Inferior parietal cortex (tissue), 1 donor: ENCODE results near the gene RAD1.
"Not testable (repeated sequence)": the region's sequence is repeated elsewhere in the genome, so short reads cannot be mapped to it uniquely, and the experiment has no call there.

Source experiments
- DNase-seq: peaks from one replicate; pipeline ENCODE4 v3.0.0-alpha.2; 2016; ENCODE audit errors: extremely low spot score

RAD1 gene, protein sequence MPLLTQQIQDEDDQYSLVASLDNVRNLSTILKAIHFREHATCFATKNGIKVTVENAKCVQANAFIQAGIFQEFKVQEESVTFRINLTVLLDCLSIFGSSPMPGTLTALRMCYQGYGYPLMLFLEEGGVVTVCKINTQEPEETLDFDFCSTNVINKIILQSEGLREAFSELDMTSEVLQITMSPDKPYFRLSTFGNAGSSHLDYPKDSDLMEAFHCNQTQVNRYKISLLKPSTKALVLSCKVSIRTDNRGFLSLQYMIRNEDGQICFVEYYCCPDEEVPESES

GRCh38 chr5:34915139-34915855, at the start of gene RAD1, which contains the start of gene BRIX1:
TSS of gene RAD1 (minus strand) at chr5:34915504. CDS start at chr5:34914892, 612 bp downstream.
TSS of gene BRIX1 (plus strand) at chr5:34915711. CDS start at chr5:34915739, 28 bp downstream.
- peak; percentile 97 for DNase-seq

DNA sequence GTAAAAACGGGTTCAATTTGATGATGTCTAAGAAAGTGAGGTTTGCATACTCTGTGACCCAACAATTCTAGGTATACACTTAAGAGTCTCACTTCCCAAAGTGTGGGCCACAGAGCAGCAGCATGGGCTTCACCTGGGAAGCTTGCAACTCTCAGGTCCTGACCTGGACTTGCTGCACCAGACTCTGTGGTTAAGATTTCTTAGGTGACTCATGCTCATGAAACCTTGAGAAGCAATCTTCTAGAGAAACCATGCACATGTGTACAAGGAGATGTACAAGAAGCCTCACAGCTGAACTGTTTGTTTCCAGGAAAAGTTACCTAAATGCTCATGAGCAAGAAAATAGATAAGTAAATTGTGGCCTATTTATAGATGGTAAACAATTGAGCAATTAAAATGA, 44.0 kb upstream of the RAD1 start:
- DNase-seq: no peak

DNA sequence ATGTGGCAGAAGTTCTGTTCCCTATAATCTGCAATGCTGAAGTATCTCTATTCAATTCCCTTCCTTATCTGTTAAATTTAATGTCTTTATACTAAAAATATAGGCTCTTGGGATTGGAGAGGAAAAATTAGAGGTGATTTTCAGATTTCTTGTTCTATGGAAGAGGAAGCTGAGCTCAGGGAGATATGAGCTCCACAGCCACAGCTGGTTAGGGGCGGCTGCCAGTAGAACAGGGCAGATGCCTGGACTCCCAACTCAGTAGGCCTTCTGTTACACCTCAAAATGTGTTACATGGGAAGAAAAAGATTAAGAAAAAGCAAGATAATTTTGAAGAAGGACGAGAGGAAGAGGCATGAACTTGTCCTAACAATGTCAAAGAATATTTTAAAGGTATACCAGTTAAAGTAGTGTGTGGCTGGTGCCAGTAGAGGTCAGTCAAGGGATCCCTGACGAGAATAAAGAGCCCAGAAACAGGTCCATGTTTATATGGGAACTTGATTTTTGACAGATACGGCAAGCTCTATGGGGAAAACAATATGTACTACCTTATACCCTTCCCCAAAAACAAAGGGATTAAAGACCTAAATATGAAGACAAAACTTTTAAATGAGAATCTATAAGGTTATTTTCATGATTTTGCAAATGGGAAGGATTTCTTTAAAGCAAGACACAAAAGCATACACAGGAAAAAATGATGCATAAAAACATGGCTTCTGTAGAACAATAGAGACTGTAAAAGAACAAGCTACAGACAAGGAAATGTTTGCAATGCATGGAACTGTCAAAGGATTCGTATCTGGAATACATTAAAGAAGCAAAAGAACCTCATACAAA, 42.8 kb upstream of the RAD1 start:
- peak; percentile 38 for DNase-seq

DNA sequence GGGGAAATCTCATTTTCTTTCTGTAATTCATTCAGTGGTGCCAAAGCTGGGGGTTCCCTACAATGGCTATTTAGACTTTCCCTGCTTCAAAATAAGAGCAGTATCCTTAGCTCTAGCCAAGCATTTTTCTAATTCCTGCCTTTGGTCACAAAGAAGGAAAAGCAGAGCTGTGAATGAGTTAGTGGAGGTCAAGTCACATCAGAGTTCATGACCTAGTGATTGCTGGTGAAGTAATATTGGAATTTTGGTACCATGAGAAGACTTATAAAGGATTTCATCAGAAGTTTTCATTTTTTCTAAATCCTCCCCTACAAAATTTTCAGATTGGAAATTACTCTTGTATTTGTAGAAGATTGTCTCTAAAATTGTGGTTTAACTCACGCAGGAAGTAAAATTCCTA, 42.0 kb upstream of the RAD1 start:
- no peak for DNase-seq

- no peak for DNase-seq
These were observed 29.2 kb upstream of the RAD1 start for GRCh38 chr5:34944460-34945047.

- no peak for DNase-seq
These were observed 28.7 kb upstream of the RAD1 start for GRCh38 chr5:34944044-34944443.

GRCh38 chr5:34941936-34942335, 26.6 kb upstream of the RAD1 start:
- DNase-seq: no peak

- no peak for DNase-seq
These were observed 17.6 kb upstream of the RAD1 start for GRCh38 chr5:34932947-34933346.

DNA sequence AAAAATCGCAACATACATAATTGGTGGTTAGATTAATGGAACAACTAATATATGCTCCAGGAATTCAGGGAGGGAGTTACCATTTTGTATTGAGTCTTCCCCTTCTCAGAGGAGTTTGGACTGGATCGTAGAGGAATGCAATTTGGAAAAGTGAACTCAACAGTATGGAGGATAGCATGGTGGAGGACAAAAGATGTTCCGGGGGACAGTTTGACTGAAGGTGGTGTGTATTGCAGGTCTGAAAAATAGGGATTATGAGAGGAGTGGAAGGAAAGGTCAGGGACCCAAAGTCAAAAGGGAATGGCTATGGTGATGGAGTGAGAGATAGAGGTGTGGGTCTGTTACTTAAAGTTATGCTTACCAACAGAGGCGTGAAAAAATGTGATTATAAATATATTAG, 15.6 kb upstream of the RAD1 start:
- no peak for DNase-seq

DNA sequence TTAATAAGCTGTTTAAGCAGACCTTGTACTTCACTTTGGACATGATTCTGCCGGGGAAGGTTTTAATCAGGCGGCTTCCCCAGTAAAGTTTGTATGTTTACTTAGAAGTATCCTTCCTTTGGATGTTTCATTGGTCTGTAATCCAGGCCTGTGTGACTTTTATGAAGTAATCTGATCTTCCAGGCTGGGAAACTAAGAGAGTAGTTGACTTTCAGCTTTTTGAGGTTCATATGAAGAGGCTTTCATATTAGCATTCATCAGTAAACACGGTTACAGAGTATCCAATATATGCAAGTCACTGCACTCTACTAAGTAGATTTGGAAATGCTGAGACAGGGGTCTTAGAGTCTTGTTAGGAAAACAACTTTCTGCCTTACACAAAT, 15.1 kb upstream of the RAD1 start:
- no peak for DNase-seq

- DNase-seq: peak; percentile 67
These were observed 14.6 kb upstream of the RAD1 start for GRCh38 chr5:34929720-34930461.

DNA sequence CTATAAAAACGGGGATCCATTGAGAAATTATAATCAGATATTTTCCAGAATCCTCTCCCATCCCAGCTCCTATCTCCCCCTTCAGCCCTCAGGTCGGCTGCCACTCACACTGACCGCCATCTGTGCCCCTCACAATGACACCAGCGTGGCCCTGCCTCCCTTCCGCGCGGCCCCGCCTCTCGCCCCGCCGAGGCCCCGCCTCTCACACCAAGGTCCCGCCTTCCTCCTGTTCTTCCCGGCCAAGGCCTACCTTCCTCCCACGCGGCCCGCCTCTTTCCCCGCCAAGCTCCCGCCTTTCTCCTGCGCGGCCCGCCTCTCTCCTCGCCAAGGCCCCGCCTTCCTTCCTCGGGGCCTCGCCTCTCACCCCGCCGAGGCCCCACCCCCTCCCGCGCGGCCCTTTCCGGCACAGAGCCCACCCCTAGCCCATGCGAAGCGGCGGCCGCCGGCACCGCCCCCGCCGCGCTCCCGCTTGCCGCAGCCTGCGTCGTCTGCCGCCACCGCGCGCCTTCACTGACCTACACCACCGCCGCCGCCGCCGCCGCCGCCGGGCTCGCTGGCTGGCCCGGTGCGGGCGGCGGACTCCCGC, 13.9 kb upstream of the RAD1 start, which contains the start of gene DNAJC21:
Gene DNAJC21 (plus strand): TSS at position 426 of the 586 bp plus-strand sequence. CDS start 261 bp downstream, outside the sequence.
- peak; percentile 97 for DNase-seq

GRCh38 chr5:34928267-34928666, 13.0 kb upstream of the RAD1 start:
- DNase-seq: no peak

- no peak for DNase-seq
These were observed 12.5 kb upstream of the RAD1 start for GRCh38 chr5:34927785-34928184.

GRCh38 chr5:34926318-34926888, 11.1 kb upstream of the RAD1 start:
- DNase-seq: no peak

GRCh38 chr5:34924462-34924765, 9.1 kb upstream of the RAD1 start:
- DNase-seq: no peak

- peak; percentile 65 for DNase-seq
These were observed 8.6 kb upstream of the RAD1 start for GRCh38 chr5:34923694-34924461.

DNA sequence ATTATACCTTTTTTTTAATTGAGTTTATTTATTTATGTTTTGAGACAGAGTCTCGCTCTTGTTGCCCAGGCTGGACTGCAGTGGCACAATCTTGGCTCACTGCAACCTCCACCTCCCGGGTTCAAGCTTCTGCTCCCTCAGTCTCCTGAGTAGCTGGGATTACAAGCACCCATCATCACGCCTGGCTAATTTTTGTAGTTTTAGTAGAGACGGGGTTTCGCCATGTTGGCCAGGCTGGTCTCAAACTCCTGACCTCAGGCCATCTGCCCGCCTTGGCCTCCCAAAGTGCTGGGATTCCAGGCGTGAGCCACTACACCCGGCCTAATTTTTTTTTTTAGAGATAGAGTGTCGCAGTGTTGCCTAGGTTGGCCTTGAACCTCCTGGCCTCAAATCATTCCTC, 8.0 kb upstream of the RAD1 start:
- not testable (repeated sequence) for DNase-seq

DNA sequence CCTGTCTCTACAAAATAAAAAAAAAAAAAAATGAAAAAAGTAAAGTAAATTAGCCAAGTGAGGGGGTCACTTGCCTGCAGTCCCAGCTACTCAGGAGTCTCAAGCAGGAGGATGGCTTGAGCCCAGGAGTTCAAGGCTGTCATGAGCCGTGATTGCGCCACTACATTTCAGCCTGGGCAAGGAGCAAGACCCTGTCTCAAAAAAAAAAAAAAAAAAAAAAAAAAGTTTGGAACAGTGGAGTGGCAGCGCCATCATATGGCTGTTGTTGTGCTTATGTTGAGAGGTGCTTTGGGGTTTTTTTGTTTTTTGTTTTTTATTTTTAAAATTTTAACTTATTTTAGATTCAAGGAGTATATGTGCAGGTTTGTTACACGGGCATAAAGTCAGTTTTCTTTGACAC, 3.8 kb upstream of the RAD1 start:
- DNase-seq: no peak

DNA sequence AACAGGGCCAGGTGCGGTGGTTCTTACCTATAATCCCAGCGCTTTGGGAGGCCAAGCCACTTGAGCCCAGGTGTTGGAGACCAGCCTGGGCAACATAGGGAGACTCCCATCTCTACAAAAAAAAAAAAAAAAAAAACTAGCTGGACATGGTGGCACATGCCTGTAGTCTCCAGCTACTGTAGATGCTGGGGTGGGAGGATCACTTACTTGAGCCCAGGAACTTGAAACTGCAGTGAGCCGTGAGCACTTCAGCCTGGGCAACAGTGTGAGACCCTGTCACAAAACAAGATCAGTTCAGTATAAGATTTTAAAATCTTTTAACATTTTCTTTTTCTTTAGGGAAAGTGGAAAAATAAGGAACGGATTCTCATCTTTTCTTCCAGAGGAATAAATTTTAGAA, 2.7 kb upstream of the RAD1 start:
- no peak for DNase-seq
